ENCODE results near the gene CRACR2A. TPM values are rescaled to one million over a fixed set of nuclear protein-coding genes. Genes with fewer than 3 reads are reported as not detected.

The CRACR2A gene, protein sequence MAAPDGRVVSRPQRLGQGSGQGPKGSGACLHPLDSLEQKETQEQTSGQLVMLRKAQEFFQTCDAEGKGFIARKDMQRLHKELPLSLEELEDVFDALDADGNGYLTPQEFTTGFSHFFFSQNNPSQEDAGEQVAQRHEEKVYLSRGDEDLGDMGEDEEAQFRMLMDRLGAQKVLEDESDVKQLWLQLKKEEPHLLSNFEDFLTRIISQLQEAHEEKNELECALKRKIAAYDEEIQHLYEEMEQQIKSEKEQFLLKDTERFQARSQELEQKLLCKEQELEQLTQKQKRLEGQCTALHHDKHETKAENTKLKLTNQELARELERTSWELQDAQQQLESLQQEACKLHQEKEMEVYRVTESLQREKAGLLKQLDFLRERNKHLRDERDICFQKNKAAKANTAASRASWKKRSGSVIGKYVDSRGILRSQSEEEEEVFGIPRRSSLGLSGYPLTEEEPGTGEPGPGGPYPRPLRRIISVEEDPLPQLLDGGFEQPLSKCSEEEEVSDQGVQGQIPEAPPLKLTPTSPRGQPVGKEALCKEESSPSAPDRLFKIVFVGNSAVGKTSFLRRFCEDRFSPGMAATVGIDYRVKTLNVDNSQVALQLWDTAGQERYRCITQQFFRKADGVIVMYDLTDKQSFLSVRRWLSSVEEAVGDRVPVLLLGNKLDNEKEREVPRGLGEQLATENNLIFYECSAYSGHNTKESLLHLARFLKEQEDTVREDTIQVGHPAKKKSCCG
- total RNA-seq (ENCODE audit: low replicate concordance) = 3.2 and 3.7 TPM in 2 replicates

DNA sequence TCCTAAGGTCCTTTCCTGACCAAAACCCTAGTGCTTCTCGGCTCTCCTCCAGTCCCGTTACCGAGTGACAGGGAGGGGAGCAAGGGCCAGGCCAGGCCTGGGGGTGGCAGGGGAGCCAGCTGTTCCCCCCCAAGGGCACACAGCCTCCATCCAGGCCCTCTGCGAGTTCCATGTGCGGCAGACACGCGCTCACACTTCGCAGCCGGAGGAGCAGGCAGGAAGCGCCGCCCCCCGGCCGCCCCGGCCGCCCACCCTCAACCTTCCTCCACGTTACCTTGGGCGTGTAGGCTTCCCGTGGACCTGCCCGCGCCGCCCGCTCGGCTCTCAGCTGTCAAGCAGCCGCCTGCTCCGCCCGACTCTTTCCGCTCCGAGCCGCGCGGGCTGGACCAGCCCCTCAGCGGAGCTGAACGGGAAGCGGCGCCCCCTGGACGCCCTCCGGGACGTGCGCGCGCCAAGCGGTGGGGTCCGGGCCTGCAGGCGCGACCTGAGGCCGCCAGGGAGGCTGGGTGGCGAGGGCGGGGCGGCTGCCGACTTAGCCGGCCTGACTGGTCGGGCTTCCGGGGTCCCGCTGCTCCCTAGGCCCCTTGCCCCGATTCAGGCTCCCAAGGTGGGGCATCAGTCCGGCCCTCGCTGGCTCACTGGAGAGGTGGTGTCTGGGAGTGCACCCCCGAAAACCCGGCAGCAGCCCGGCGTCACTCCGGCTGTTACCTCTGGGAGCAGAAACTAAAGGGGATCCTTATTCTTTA, at the start of gene CRACR2A:
Gene CRACR2A (minus strand): TSS at position 369 of the 746 bp plus-strand sequence. CDS start 56,110 bp downstream, outside the sequence.

Other genes starting within 250 kb of the CRACR2A start
- 2.1 and 2.3 TPM in 2 replicates for gene PARP11, start 120.3 kb upstream of the CRACR2A start, total RNA-seq (ENCODE audit: low replicate concordance)